Ascending aorta (tissue), 2 donors: Measurements from ENCODE around the gene HLTF. TPM values are rescaled to one million over a fixed set of nuclear protein-coding genes. Genes with fewer than 3 reads are reported as not detected.
"Not testable (repeated sequence)": the region's sequence is repeated elsewhere in the genome, so short reads cannot be mapped to it uniquely, and the experiment has no call there.

ENCODE experiments used
- DNase-seq, 2 donors: peaks; one replicate each; pipeline ENCODE4 v3.0.0-alpha.2; 2019; ENCODE audit warnings: low spot score in 2 of 2
- H3K27ac ChIP-seq, 2 donors: fragments of 200-600 bp; sonication (generic); one replicate each; pipeline ENCODE4 v1.5.1; 2016 to 2017; ENCODE audit warnings: mild to moderate bottlenecking in 1 of 2
- H3K27me3 ChIP-seq: fragments of 200-600 bp; sonication (generic); one replicate; pipeline ENCODE4 v1.5.1; 2017
- H3K36me3 ChIP-seq, 2 donors: fragments of 200-600 bp; sonication (generic); one replicate each; pipeline ENCODE4 v1.5.1; 2016
- H3K4me1 ChIP-seq, 2 donors: fragments of 200-600 bp; sonication (generic); one replicate each; pipeline ENCODE4 v1.5.1; 2016 to 2017; ENCODE audit warnings: mild to moderate bottlenecking in 1 of 2
- H3K4me3 ChIP-seq, 2 donors: fragments of 200-600 bp; sonication (generic); one replicate each; pipeline ENCODE4 v1.5.1; 2016 to 2017; ENCODE audit warnings: mild to moderate bottlenecking in 1 of 2
- H3K9me3 ChIP-seq, 2 donors: fragments of 200-600 bp; sonication (generic); one replicate each; pipeline ENCODE4 v1.5.1; 2016
- intact Hi-C: fragments of 100-400 bp; cut with DNase I; formaldehyde crosslinking; loops from one replicate; pipeline ENCODE4 v1.15.1; 2023
- total RNA-seq: library from RNA; depleted of rRNA; stranded (reverse); fragments of >200 nt; gene quantifications from one replicate; pipeline ENCODE4 v1.1.0, GENCODE V29; 2016
- TF ChIP-seq, protein P1 (sequence below), 3 experiments: fragments of 200-600 bp in 2 of 3; fragments of 450-650 bp in 1 of 3; sonication (generic) in 2 of 3; IDR thresholded peaks; one replicate each; pipeline ENCODE4 v1.5.1; 2016 to 2019; ENCODE audit warnings: antibody characterized with exemption in 3 of 3, mild to moderate bottlenecking in 1 of 3, moderate library complexity in 1 of 3

Gene HLTF
- total RNA-seq, 1 donor from 2014 or later, result 136 TPM

DNA sequence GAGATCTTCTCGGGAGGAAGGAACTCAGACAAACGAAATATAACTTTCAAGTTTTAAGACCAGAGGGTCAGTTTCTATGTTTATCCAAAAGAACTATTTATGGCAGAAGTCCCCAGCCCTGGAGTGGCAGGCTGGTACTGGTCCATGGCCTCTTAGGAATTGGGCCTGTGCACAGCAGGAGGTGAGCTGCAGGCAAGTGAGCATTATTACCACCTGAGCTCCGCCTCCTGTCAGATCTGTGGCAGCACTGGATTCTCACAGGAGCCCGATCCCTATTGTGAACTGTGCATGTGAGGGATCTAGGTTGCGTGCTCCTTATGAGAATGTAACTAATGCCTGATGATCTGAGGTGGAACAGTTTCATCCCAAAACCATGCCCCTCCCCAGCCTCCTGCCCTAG lies 28.8 kb upstream of the HLTF start:
- H3K9me3 ChIP-seq, result no peaks in the 10 kb centered on the region
- no peaks in the 10 kb centered on the region for H3K36me3 ChIP-seq
- intact Hi-C loops, result no loop called here
- H3K4me3 ChIP-seq, result no peak overlapping the region
- H3K27me3 ChIP-seq, result no peaks in the 10 kb centered on the region
- H3K4me1 ChIP-seq, result peaks cover 0 to 15% of the 10 kb centered on the region in 2 donors
- H3K27ac ChIP-seq, result peak overlapping the region; percentile 72 to 77
- no peak for DNase-seq
- TF ChIP-seq, protein P1, sequence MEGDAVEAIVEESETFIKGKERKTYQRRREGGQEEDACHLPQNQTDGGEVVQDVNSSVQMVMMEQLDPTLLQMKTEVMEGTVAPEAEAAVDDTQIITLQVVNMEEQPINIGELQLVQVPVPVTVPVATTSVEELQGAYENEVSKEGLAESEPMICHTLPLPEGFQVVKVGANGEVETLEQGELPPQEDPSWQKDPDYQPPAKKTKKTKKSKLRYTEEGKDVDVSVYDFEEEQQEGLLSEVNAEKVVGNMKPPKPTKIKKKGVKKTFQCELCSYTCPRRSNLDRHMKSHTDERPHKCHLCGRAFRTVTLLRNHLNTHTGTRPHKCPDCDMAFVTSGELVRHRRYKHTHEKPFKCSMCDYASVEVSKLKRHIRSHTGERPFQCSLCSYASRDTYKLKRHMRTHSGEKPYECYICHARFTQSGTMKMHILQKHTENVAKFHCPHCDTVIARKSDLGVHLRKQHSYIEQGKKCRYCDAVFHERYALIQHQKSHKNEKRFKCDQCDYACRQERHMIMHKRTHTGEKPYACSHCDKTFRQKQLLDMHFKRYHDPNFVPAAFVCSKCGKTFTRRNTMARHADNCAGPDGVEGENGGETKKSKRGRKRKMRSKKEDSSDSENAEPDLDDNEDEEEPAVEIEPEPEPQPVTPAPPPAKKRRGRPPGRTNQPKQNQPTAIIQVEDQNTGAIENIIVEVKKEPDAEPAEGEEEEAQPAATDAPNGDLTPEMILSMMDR (IDR thresholded peaks at IDR 0.05), result no peak

DNA sequence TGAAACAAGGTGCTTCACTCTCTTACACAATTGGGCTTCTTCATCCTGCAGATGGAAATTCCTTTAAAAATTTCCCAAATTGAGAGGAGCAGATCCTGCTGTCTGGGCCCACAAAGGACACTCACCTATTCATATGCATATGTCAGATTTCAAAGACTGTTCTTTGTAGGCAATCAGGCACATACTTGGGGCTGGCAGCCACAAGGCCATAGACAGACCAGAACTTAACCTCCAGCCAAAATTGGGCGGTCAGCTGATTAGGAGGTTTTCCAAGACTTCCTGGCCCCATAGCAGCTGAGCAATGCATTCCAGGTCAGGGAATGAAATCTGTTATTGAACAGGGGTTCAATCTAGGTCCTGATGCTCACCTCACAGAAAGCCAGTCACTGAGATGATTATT lies 28.1 kb upstream of the HLTF start:
- intact Hi-C loops, result no loop called here

DNA sequence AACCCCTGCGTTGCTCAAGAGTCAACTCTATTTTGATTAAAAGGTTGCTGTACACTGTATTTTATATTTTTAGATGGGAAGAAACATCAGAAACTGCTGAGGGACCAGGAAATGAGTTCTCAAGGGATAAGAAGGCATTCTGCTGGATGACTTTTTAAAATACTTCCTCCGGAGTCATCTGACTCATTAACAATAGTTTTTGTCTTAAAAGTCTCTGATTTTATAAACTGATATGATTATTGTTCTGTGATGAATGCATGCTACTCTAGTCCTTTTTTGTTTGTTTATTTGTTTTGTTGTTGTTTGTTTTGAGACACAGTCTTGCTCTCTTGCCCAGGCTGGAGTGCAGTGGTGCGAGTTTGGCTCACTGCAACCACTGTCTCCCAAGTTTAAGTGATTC lies 18.2 kb upstream of the HLTF start:
- H3K27ac ChIP-seq, result no peak overlapping the region
- H3K4me1 ChIP-seq, result no peaks in the 10 kb centered on the region
- H3K27me3 ChIP-seq, result no peaks in the 10 kb centered on the region
- H3K36me3 ChIP-seq, result no peaks in the 10 kb centered on the region
- intact Hi-C loops, result no loop called here
- TF ChIP-seq, protein P1 (IDR thresholded peaks at IDR 0.05), result no peak
- no peak for DNase-seq
- H3K4me3 ChIP-seq, result no peak overlapping the region
- no peaks in the 10 kb centered on the region for H3K9me3 ChIP-seq

More for the DNA sequence above, 28.1 kb upstream of the HLTF start:
- no peak for DNase-seq
- H3K36me3 ChIP-seq, result no peaks in the 10 kb centered on the region
- peak overlapping the region; percentile 72 to 77 for H3K27ac ChIP-seq
- TF ChIP-seq, protein P1 (IDR thresholded peaks at IDR 0.05), result no peak
- peaks cover 0 to 15% of the 10 kb centered on the region in 2 donors for H3K4me1 ChIP-seq
- H3K4me3 ChIP-seq, result no peak overlapping the region
- no peaks in the 10 kb centered on the region for H3K27me3 ChIP-seq
- no peaks in the 10 kb centered on the region for H3K9me3 ChIP-seq

DNA sequence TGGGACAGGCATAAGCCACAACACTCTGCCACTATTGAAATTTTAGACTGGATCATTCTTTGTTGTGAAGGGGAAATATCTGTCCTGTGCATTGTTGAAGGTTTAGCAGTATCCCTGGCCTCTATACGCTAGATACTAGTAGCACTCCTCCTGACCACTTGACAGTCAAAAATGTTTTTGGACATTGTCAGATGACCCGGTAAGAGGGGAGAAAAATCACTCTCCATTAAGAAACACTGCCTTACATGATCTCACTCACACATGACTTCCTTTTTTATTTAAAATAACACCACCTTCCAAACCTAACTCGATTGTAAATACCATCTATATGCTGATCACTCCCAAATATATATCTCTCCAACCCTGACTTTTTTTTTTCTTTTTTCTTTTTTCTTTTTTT lies 15.3 kb upstream of the HLTF start:
- no peaks in the 10 kb centered on the region for H3K9me3 ChIP-seq
- no peak overlapping the region for H3K27ac ChIP-seq

DNA sequence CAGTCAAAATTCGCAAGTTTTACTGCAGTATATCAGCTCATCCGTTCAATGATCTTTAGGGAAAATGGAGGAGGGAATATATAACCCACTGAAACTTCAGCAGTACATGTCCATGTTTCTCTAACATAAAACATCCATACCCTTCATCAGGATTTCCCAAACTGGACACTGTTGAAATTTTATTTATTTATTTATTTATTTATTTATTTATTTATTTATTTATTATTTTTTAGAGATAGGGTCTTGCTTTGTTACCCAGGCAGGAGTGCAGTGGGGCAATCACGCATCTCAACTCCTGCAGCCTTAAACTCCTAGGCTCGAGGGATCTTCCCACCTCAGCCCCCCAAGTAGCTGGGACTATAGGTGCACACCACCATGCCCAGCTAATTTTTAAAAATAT lies 14.8 kb upstream of the HLTF start:
- TF ChIP-seq, protein P1 (IDR thresholded peaks at IDR 0.05), result no peak
- no peak overlapping the region for H3K4me3 ChIP-seq
- H3K36me3 ChIP-seq, result no peaks in the 10 kb centered on the region
- DNase-seq, result no peak
- H3K9me3 ChIP-seq, result no peaks in the 10 kb centered on the region
- no peaks in the 10 kb centered on the region for H3K27me3 ChIP-seq
- no peaks in the 10 kb centered on the region for H3K4me1 ChIP-seq
- intact Hi-C loops, result no loop called here
- H3K27ac ChIP-seq, result no peak overlapping the region

More for the DNA sequence above, 15.3 kb upstream of the HLTF start:
- no peaks in the 10 kb centered on the region for H3K4me1 ChIP-seq
- TF ChIP-seq, protein P1 (IDR thresholded peaks at IDR 0.05), result no peak
- DNase-seq, result no peak
- no peaks in the 10 kb centered on the region for H3K36me3 ChIP-seq
- no peak overlapping the region for H3K4me3 ChIP-seq
- no peaks in the 10 kb centered on the region for H3K27me3 ChIP-seq
- intact Hi-C loops, result no loop called here

DNA sequence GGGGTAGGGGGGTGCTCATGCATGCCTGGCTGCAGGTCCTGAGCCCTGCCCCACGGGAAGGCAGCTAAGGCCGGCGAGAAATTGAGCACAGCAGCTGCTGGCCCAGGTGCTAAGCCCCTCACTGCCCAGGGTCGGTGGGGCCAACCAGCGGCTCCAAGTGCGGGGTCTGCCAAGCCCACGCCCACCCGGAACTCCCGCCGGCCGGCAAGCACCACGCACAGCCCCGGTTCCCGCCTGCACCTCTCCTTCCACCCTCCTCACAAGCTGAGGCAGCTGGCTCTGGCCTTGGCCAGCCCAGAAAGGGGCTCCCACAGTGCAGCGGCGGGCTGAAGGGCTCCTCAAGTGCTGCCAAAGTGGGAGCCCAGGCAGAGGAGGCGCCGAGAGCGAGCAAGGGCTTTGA lies 11.7 kb upstream of the HLTF start:
- H3K9me3 ChIP-seq, H3K27ac ChIP-seq, H3K27me3 ChIP-seq, DNase-seq, H3K4me3 ChIP-seq, H3K36me3 ChIP-seq, intact Hi-C loops, H3K4me1 ChIP-seq: not testable (repeated sequence)
